AG09319 (cell line): ENCODE measurements around the gene MRPS33.

ENCODE experiments used
- DNase-seq: peaks from one replicate; pipeline ENCODE4 v3.0.0-alpha.2; 2010; ENCODE audit warnings: low read depth; ENCODE audit errors: extremely low read depth
- CTCF ChIP-seq: IDR thresholded peaks from 2 replicates; pipeline ENCODE4 v1.5.1; 2011; ENCODE audit warnings: low read depth, mild to moderate bottlenecking, inconsistent platforms, low read length, moderate library complexity

Gene MRPS33

GRCh38 chr7:141003172-141004065 is 11.3 kb downstream of the MRPS33 start:
- no peak for TF ChIP-seq CTCF
- DNase-seq = no peak

GRCh38 chr7:141001546-141001945 is 13.2 kb downstream of the MRPS33 start:
- no peak for TF ChIP-seq CTCF

GRCh38 chr7:141001122-141001521 is 13.6 kb downstream of the MRPS33 start:
- no peak for TF ChIP-seq CTCF
- DNase-seq = no peak

More at GRCh38 chr7:141001546-141001945, 13.2 kb downstream of the MRPS33 start:
- DNase-seq = no peak

- no peak for TF ChIP-seq CTCF
Measured at GRCh38 chr7:140998715-140999114, 16.0 kb downstream of the MRPS33 start.

GRCh38 chr7:140992422-140992821 is 22.3 kb downstream of the MRPS33 start:
- no peak for TF ChIP-seq CTCF
- DNase-seq = no peak

More at GRCh38 chr7:140998715-140999114, 16.0 kb downstream of the MRPS33 start:
- DNase-seq = no peak

GRCh38 chr7:140990193-140990962 is 24.4 kb downstream of the MRPS33 start:
- no peak for TF ChIP-seq CTCF
- DNase-seq = no peak

- no peak for DNase-seq
- no peak for TF ChIP-seq CTCF
Measured at GRCh38 chr7:140989068-140989467, 25.7 kb downstream of the MRPS33 start.
